GM15510 (cell line): ENCODE measurements around the gene KCNK7.

Source experiments
- POLR2A ChIP-seq: IDR thresholded peaks from 3 replicates; pipeline ENCODE4 v1.6.1; 2011; ENCODE audit warnings: borderline replicate concordance; ENCODE audit not compliant: insufficient read length; ENCODE audit errors: extremely low read depth

KCNK7 gene

GRCh38 chr11:65588199-65589054, 7.2 kb downstream of the KCNK7 start:
- TF ChIP-seq POLR2A, result no peak

DNA sequence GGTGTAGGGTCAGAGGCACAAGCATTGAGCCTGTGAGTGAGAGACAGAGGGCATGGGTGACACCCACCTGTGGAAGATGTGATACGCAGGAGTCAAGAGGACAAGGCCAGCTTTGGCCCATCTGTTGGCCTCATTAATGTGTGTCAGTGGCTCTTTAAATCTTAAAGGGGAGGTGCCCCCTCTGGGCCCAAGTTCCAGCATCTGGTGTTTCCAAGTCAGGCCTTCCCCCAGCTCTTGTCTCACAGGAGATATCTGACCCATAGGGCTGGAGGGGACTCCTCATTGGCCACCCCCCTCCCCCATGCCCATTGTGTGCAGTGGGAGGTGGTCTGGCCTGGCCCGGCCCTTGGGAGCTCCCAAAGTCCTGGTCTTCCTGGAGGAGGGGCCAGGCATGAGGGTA, 8.9 kb downstream of the KCNK7 start:
- no peak for TF ChIP-seq POLR2A

DNA sequence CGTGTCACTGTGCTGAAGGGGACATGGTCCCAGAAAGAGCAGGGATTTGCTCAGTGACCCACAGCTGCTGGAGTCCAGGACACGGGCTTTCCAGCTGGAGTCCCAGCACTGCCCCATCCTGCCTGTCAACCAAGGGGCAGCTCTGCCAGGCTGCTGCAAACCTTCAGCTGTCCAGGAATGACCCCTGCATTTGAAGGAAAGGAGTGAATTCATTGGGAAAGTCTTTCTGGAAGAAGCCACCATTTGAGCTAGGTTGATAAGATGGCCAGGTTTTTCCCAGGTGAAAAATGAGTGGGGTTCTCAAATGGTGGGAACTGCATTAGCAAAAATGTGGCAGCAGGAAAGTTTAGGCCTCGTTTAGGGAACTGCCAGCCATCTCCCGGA, 9.4 kb downstream of the KCNK7 start:
- no peak for TF ChIP-seq POLR2A

GRCh38 chr11:65585396-65586246, 10.0 kb downstream of the KCNK7 start:
- no peak for TF ChIP-seq POLR2A

- no peak for TF ChIP-seq POLR2A
These were observed 10.9 kb downstream of the KCNK7 start for GRCh38 chr11:65584723-65585171.

DNA sequence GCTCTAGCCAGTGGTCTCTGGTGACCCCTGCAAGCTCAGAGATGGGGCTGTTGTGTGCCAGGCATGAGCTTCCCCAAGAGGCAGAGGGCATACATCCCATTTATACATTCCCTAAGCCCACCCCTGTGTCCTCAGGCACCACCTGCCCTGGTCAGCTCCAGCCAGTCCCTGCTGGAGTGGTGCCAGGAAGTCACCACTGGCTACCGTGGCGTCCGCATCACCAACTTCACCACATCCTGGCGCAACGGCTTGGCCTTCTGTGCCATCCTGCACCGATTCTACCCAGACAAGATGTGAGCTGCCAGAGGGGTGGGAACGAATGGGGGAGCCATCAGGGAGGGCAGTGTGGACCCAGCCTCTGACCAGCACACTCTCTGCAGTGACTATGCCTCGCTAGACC, 11.5 kb downstream of the KCNK7 start:
- TF ChIP-seq POLR2A, result no peak

DNA sequence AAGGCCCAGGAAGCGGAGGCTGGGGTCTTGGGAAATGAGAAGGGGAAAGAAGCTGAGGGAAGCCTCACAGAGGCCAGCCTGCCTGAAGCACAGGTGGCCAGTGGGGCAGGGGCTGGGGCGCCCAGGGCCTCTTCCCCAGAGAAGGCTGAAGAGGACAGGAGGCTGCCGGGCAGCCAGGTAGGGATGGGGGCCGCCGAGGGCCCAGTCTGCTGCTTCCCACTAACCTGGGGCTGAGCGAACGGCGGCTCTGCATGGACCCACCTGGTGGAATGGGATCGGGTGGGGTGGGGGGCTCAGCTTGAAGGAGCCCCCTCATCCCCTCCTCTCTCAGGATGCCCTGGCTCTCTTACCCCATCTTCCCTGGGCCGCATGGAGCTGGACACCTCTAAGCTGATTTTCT, 12.0 kb downstream of the KCNK7 start:
- TF ChIP-seq POLR2A, result no peak

DNA sequence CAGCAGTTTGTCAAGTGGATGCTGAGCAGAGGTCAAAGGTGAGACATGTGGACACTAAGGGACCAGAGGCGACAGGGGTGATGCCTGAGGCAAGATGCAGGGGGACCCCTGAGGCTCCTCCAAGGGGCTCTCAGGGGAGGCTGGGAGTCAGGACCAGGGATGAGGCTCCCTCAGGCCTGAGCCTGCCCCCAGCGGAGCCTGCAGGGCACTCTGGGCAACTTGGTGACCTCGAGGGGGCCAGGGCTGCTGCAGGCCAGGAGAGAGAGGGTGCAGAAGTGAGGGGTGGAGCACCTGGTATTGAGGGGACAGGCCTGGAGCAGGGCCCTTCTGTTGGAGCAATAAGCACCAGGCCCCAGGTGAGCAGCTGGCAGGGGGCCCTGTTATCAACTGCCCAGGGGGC, 13.7 kb downstream of the KCNK7 start:
- TF ChIP-seq POLR2A, result no peak

- no peak for TF ChIP-seq POLR2A
These were observed 14.8 kb downstream of the KCNK7 start for GRCh38 chr11:65580756-65581155.

- no peak for TF ChIP-seq POLR2A
These were observed 15.4 kb downstream of the KCNK7 start for GRCh38 chr11:65580031-65580692.

GRCh38 chr11:65579291-65579690, 16.3 kb downstream of the KCNK7 start:
- no peak for TF ChIP-seq POLR2A

GRCh38 chr11:65578667-65579066, 16.9 kb downstream of the KCNK7 start:
- no peak for TF ChIP-seq POLR2A

DNA sequence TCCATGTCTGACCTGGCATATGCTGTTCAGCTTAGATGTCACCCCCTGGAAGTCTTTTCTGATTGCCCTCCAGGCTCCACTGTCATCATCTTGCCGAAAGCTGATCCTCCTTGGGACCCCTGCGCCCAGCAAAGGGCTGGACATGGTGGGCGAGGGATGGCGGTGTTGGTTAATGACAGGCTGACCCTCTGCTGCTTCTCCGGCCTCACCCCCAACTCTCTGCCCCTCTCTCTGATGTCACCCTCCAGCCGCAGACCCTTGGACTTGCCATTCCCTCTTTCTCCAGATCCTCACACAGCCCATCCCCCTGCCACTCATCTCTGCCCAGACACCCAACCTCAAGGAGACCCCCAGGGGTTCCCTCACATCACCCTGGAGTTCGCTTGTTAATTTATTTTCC, 17.5 kb downstream of the KCNK7 start:
- TF ChIP-seq POLR2A, result no peak

- no peak for TF ChIP-seq POLR2A
These were observed 17.9 kb downstream of the KCNK7 start for GRCh38 chr11:65577756-65578109.
